Caco-2 (cell line): Measurements from ENCODE around the gene RUNDC3A. TPM values are rescaled to one million over a fixed set of nuclear protein-coding genes. Genes with fewer than 3 reads are reported as not detected.

Experiments used
- BruUV-seq: library from RNA; stranded (reverse); fragments of 400-500 nt; replicated peaks from 2 replicates; lab custom pipeline; 2021; lab: Mats Ljungman, UMichigan
- CTCF ChIA-PET: fragments of 300-600 bp; sonication (Branson Sonifier 250); formaldehyde crosslinking; loops from one replicate; lab custom pipeline; 2022; ENCODE audit warnings: antibody characterized with exemption; lab: Charles Lee
- POLR2A ChIA-PET: fragments of 300-600 bp; sonication (Branson Sonifier 250); formaldehyde crosslinking; loops from one replicate; lab custom pipeline; 2022; ENCODE audit warnings: antibody characterized with exemption; lab: Charles Lee
- DNase-seq, 2 experiments: peaks; one replicate each; pipeline versions ENCODE4 v3.0.0 to v3.0.0-alpha.2; 2020 to 2022
- H3K27me3 ChIP-seq: replicated peaks from 2 replicates; pipeline ENCODE4 v1.6.0; 2011; ENCODE audit warnings: low read length; ENCODE audit not compliant: control insufficient read depth, insufficient read depth
- H3K36me3 ChIP-seq: 2 replicates; pipeline ENCODE4 v1.5.1; 2011; ENCODE audit warnings: low read length; ENCODE audit not compliant: control insufficient read depth, insufficient read depth
- H3K4me1 ChIP-seq: fragments of 250-450 bp; sonication (Bioruptor Pico); 2 replicates; pipeline ENCODE4 v1.5.1; 2020; ENCODE audit warnings: mild to moderate bottlenecking
- H3K4me3 ChIP-seq: 2 replicates; pipeline ENCODE4 v1.5.1; 2011; ENCODE audit warnings: low read depth, mild to moderate bottlenecking, control low read depth, low read length
- H3K9me3 ChIP-seq: fragments of 250-450 bp; sonication (Bioruptor Pico); 2 replicates; pipeline ENCODE4 v1.5.1; 2020; ENCODE audit warnings: mild to moderate bottlenecking, moderate library complexity
- H3K27ac Mint-ChIP-seq: one replicate; pipeline ENCODE4 v1.8.0; 2022; ENCODE audit warnings: mixed read lengths; ENCODE audit not compliant: unreplicated experiment
- H3K27me3 Mint-ChIP-seq: one replicate; pipeline ENCODE4 v1.8.0; 2022; ENCODE audit warnings: mixed read lengths; ENCODE audit not compliant: insufficient read depth, unreplicated experiment
- H3K36me3 Mint-ChIP-seq: one replicate; pipeline ENCODE4 v1.8.0; 2022; ENCODE audit warnings: mild to moderate bottlenecking, mixed read lengths; ENCODE audit not compliant: insufficient read depth, unreplicated experiment
- H3K4me1 Mint-ChIP-seq: one replicate; pipeline ENCODE4 v1.8.0; 2022; ENCODE audit warnings: low read depth, mixed read lengths; ENCODE audit not compliant: unreplicated experiment
- H3K4me3 Mint-ChIP-seq: one replicate; pipeline ENCODE4 v1.8.0; 2022; ENCODE audit warnings: mild to moderate bottlenecking, moderate library complexity, mixed read lengths; ENCODE audit not compliant: unreplicated experiment
- H3K9me3 Mint-ChIP-seq: one replicate; pipeline ENCODE4 v1.8.0; 2022; ENCODE audit warnings: mixed read lengths; ENCODE audit not compliant: unreplicated experiment
- intact Hi-C: fragments of 100-400 bp; cut with micrococcal nuclease; formaldehyde crosslinking; loops from one replicate; pipeline ENCODE4 v1.10.0; 2022; ENCODE audit not compliant: unreplicated experiment
- total RNA-seq: library from RNA; stranded (reverse); gene quantifications from 2 replicates; pipeline ENCODE4 v1.2.3, GENCODE V29; 2022
- TF ChIP-seq, protein P1 (sequence below), 2 experiments: fragments of 200-600 bp in 1 of 2; IDR thresholded peaks; 1 replicate in 1 of 2; 2 replicates in 1 of 2; pipeline versions ENCODE4 v1.5.1 to v1.8.0; 2011 to 2022; ENCODE audit warnings: antibody characterized with exemption in 1 of 2, control low read depth in 1 of 2, inconsistent platforms in 1 of 2, low read depth in 1 of 2, low read length in 1 of 2, mild to moderate bottlenecking in 1 of 2, moderate library complexity in 1 of 2; ENCODE audit not compliant: insufficient read depth in 1 of 2, severe bottlenecking in 1 of 2, unreplicated experiment in 1 of 2

RUNDC3A gene
- total RNA-seq, 1 experiment from 2014 or later = 0.34 TPM

DNA sequence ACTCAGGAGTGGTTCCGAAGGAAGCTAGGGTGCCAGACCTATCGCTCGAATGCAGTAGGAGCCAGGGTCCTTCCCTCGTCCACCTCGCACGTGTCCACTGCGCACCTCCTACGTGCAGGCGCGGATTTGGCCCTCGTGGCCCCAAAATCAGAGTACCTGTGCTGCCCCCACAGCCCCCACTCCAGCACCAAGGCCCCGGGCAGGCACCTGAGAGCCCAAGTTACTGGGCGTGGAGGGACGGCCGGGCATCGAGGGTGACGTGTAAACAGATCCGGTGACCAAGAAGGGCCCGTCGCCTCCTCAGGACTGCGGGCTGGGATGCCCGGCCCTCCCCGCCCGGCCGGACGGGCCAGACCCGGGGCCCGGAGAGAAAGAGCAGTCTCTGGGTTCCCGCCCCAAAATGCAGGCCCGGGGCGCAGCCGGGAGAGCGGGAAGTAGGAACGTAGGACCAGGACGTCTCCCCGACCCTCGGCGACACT, 15.7 kb downstream of the RUNDC3A start:
- Mint-ChIP-seq H3K9me3 (no peaks in the 10 kb centered on the region), H3K4me3 (peak overlapping the region; percentile 93), H3K36me3 (peaks cover 13% of the 10 kb centered on the region), H3K27me3 (no peaks in the 10 kb centered on the region), H3K4me1 (no peaks in the 10 kb centered on the region), H3K27ac (no peak overlapping the region)
- Histone ChIP-seq H3K36me3 (peaks cover 3% of the 10 kb centered on the region; the same call in 1 of the 2 replicates), H3K4me1 (peaks cover 8% of the 10 kb centered on the region), H3K9me3 (no peaks in the 10 kb centered on the region), H3K27me3 (no peaks in the 10 kb centered on the region), H3K4me3 (peak overlapping the region; percentile 84)
- POLR2A ChIA-PET = no interaction called here
- CTCF ChIA-PET = interaction anchor here (1.0 to 1.5 kb wide), 3 partner anchors 21 to 106 kb away, joined by 3 to 5 read pairs (median 5); partner anchors contain the start of gene GRN
- peak in 1 of 2 experiments; percentile 53 for DNase-seq
- intact Hi-C loops = loop anchor here (2.0 kb wide), 1 partner anchor 105 kb away; the partner anchor contains the start of gene UBTF
- TF ChIP-seq, protein P1, sequence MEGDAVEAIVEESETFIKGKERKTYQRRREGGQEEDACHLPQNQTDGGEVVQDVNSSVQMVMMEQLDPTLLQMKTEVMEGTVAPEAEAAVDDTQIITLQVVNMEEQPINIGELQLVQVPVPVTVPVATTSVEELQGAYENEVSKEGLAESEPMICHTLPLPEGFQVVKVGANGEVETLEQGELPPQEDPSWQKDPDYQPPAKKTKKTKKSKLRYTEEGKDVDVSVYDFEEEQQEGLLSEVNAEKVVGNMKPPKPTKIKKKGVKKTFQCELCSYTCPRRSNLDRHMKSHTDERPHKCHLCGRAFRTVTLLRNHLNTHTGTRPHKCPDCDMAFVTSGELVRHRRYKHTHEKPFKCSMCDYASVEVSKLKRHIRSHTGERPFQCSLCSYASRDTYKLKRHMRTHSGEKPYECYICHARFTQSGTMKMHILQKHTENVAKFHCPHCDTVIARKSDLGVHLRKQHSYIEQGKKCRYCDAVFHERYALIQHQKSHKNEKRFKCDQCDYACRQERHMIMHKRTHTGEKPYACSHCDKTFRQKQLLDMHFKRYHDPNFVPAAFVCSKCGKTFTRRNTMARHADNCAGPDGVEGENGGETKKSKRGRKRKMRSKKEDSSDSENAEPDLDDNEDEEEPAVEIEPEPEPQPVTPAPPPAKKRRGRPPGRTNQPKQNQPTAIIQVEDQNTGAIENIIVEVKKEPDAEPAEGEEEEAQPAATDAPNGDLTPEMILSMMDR (IDR thresholded peaks at IDR 0.05; ENCODE audit: insufficient read depth in 1 of 2, low read depth in 1 of 2, low read length in 1 of 2, severe bottlenecking in 1 of 2, unreplicated experiment in 1 of 2) = no peak
- BruUV-seq = no TSS peak

GRCh38 chr17:44324571-44325275, 16.3 kb downstream of the RUNDC3A start, which contains the start of gene SLC25A39:
Gene SLC25A39, minus strand, starts transcription at chr17:44324823. Its CDS starts 1,261 bp downstream, at chr17:44323562.
- POLR2A ChIA-PET = interaction anchor here (0.6 to 1.0 kb wide), 4 partner anchors 16 to 138 kb away, joined by 3 to 4 read pairs (median 4); partner anchors contain the start of genes RUNDC3A and TMUB2
- TF ChIP-seq, protein P1 (IDR thresholded peaks at IDR 0.05; ENCODE audit: insufficient read depth in 1 of 2, low read depth in 1 of 2, low read length in 1 of 2, severe bottlenecking in 1 of 2, unreplicated experiment in 1 of 2) = no peak
- Histone ChIP-seq H3K27me3 (no peaks in the 10 kb centered on the region), H3K4me1 (peaks cover 8% of the 10 kb centered on the region), H3K36me3 (peaks cover 3% of the 10 kb centered on the region; the same call in 1 of the 2 replicates), H3K9me3 (no peaks in the 10 kb centered on the region), H3K4me3 (peak within 1 kb of the TSS; percentile 84)
- intact Hi-C loops = loop anchor here (2.0 kb wide), 1 partner anchor 106 kb away; the partner anchor contains the start of gene UBTF
- Mint-ChIP-seq H3K4me3 (peak within 1 kb of the TSS; percentile 93), H3K4me1 (no peaks in the 10 kb centered on the region), H3K36me3 (peaks cover 13% of the 10 kb centered on the region), H3K27me3 (no peaks in the 10 kb centered on the region), H3K27ac (peak within 1 kb of the TSS; percentile 85), H3K9me3 (no peaks in the 10 kb centered on the region)
- no TSS peak for BruUV-seq
- CTCF ChIA-PET = interaction anchor here (0.6 to 1.5 kb wide), 5 partner anchors 20 to 342 kb away, joined by 3 to 5 read pairs (median 3); partner anchors contain the start of genes FAM171A2 and GRN
- DNase-seq = peak; percentile 94 to 99

GRCh38 chr17:44326861-44327444, 18.6 kb downstream of the RUNDC3A start:
- Histone ChIP-seq H3K9me3 (no peaks in the 10 kb centered on the region), H3K27me3 (no peaks in the 10 kb centered on the region), H3K36me3 (no peaks in the 10 kb centered on the region), H3K4me3 (no peak overlapping the region), H3K4me1 (peaks cover 8% of the 10 kb centered on the region)
- H3K9me3 Mint-ChIP-seq = no peaks in the 10 kb centered on the region
- TF ChIP-seq, protein P1 (IDR thresholded peaks at IDR 0.05; ENCODE audit: insufficient read depth in 1 of 2, low read depth in 1 of 2, low read length in 1 of 2, severe bottlenecking in 1 of 2, unreplicated experiment in 1 of 2) = no peak
- intact Hi-C loops = no loop called here
- BruUV-seq = no TSS peak
- CTCF ChIA-PET = interaction anchor here (0.6 to 1.0 kb wide), 10 partner anchors 19 to 267 kb away, joined by 3 to 10 read pairs (median 4); partner anchors contain the start of genes FAM171A2, GRN and UBTF
- H3K27me3 Mint-ChIP-seq = no peaks in the 10 kb centered on the region
- peak overlapping the region; percentile 67 for H3K27ac Mint-ChIP-seq
- H3K36me3 Mint-ChIP-seq = peaks cover 13% of the 10 kb centered on the region
- peak overlapping the region; percentile 93 for H3K4me3 Mint-ChIP-seq
- DNase-seq = peak; percentile 98
- H3K4me1 Mint-ChIP-seq = no peaks in the 10 kb centered on the region
- POLR2A ChIA-PET = interaction anchor here (0.5 to 1.0 kb wide), 6 partner anchors 19 to 965 kb away, joined by 3 to 11 read pairs (median 4); partner anchors contain the start of genes GRN and TMUB2
